GM18499 (cell line): ENCODE measurements around the gene PGA4.

Source experiments
- ATAC-seq: cut with Tn5 transposase; IDR thresholded peaks from one replicate; pipeline ENCODE4 v1.9.1; 2021; ENCODE audit warnings: moderate number of reproducible peaks; ENCODE audit not compliant: insufficient read depth, unreplicated experiment

PGA4 gene

GRCh38 chr11:61274084-61274483 is 51.9 kb downstream of the PGA4 start:
- no peak for ATAC-seq

- no peak for ATAC-seq
Measured at GRCh38 chr11:61275191-61275590, 53.0 kb downstream of the PGA4 start.

GRCh38 chr11:61277186-61278000 is 55.2 kb downstream of the PGA4 start:
- no peak for ATAC-seq

- ATAC-seq = no peak
Measured at GRCh38 chr11:61278001-61278470, 55.9 kb downstream of the PGA4 start.

GRCh38 chr11:61279934-61280659 is 58.0 kb downstream of the PGA4 start:
- no peak for ATAC-seq

- no peak for ATAC-seq
Measured at GRCh38 chr11:61280883-61281580, 58.9 kb downstream of the PGA4 start.
